Mammary epithelial cell (primary cell): ENCODE results near the gene SPATA20.

Experiments used
- CTCF ChIP-seq, 2 donors: IDR thresholded peaks in 1 of 2; conservative IDR thresholded peaks in 1 of 2; 2 replicates each; pipeline ENCODE4 v1.5.1; 2011 to 2012; ENCODE audit warnings: inconsistent platforms in 2 of 2, low read length in 2 of 2, mild to moderate bottlenecking in 2 of 2, control low read depth in 1 of 2, low read depth in 1 of 2; ENCODE audit not compliant: insufficient read depth in 1 of 2; ENCODE audit errors: extremely low read depth in 1 of 2
- EZH2 ChIP-seq: IDR thresholded peaks from 2 replicates; pipeline ENCODE4 v1.6.1; 2012; ENCODE audit warnings: low read length, inconsistent platforms, borderline replicate concordance

- no peak for TF ChIP-seq CTCF (conservative IDR thresholded peaks at IDR 0.05 in 1 of 2, IDR thresholded peaks at IDR 0.05 in 1 of 2; ENCODE audit: extremely low read depth in 1 of 2, insufficient read depth in 1 of 2, low read depth in 1 of 2, low read length in 2 of 2)
- no peak for TF ChIP-seq EZH2
Observed at GRCh38 chr17:50507871-50508572, 39.0 kb upstream of the SPATA20 start, which contains the start of gene MYCBPAP.
